SU-DHL-6 (cell line): ENCODE data around the gene RPS15.

ENCODE experiments used
- EZH2phosphoT487 ChIP-seq: fragments of 200-600 bp; sonication (generic), shearing (Covaris generic); conservative IDR thresholded peaks from 2 replicates; pipeline ENCODE4 v1.6.1; 2018; ENCODE audit warnings: mild to moderate bottlenecking, antibody characterized with exemption, low read length, moderate library complexity, mixed read lengths
- TF ChIP-seq, protein P1 (sequence below): fragments of 200-600 bp; sonication (generic); IDR thresholded peaks from one replicate; pipeline ENCODE4 v1.5.1; 2017; ENCODE audit warnings: antibody characterized with exemption, mild to moderate bottlenecking, low read length, moderate library complexity; ENCODE audit not compliant: insufficient read depth, poor library complexity, severe bottlenecking

DNA sequence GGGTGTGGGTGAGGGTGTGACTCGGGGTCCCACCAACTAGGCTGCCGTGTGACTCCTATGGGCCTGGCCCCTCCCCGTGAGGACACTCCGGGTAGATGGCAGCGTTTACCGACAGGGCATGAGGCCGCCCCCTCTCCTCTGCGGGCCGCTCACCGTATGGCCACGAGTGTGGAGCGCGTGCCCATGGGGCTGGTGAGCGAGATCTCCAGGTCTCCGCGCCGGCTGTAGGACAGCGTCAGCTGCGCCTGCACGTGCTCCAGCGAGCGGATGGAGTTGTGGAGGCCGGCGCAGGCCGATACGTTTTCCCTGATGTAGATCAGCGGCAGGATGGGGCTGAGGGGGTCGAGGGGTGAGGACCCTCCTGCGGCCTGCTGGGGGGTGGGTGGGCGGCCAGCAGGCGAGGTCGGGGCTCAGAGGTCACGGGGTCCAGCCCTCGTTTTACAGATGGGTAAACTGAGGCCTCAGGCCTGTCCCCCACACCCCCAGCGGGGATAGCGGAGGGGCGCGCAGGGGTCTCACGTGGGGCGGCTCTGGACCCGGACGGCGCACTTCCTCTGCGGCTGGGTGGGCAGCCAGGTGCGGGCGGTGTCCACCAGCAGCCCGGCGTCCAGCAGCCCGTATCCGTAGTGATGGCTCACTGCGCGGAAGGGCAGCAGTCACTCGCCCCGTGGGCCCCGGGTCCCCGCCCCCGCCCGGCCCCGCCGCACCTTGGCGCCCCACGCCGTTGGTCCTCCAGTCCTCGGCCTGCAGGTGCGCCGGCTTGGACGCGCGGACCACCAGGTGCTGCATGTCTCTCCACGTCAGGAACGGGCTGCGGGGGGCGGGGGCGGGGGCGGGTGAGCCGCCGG, 45.2 kb downstream of the RPS15 start:
- TF ChIP-seq, protein P1, sequence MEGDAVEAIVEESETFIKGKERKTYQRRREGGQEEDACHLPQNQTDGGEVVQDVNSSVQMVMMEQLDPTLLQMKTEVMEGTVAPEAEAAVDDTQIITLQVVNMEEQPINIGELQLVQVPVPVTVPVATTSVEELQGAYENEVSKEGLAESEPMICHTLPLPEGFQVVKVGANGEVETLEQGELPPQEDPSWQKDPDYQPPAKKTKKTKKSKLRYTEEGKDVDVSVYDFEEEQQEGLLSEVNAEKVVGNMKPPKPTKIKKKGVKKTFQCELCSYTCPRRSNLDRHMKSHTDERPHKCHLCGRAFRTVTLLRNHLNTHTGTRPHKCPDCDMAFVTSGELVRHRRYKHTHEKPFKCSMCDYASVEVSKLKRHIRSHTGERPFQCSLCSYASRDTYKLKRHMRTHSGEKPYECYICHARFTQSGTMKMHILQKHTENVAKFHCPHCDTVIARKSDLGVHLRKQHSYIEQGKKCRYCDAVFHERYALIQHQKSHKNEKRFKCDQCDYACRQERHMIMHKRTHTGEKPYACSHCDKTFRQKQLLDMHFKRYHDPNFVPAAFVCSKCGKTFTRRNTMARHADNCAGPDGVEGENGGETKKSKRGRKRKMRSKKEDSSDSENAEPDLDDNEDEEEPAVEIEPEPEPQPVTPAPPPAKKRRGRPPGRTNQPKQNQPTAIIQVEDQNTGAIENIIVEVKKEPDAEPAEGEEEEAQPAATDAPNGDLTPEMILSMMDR, result no peak
- no peak for TF ChIP-seq EZH2phosphoT487
